ENCODE measurements around the gene FZD10. TPM values are rescaled to one million over a fixed set of nuclear protein-coding genes. Genes with fewer than 3 reads are reported as not detected.

Gene FZD10
- total RNA-seq, 1 donor from 2014 or later, result 0.21 TPM

- Histone ChIP-seq H3K27me3 (no peaks in the 10 kb centered on the region), H3K4me3 (no peak overlapping the region), H3K27ac (no peak overlapping the region), H3K36me3 (no peaks in the 10 kb centered on the region), H3K9me3 (no peaks in the 10 kb centered on the region), H3K4me1 (no peaks in the 10 kb centered on the region)
- intact Hi-C loops (cut with DNase I), result no loop called here
- TF ChIP-seq CTCF (IDR thresholded peaks at IDR 0.05), result no peak
- DNase-seq (ENCODE audit: low spot score in 2 of 2), result no peak
Observed at GRCh38 chr12:130195776-130196175, 33.5 kb downstream of the FZD10 start.

- no peaks in the 10 kb centered on the region for H3K9me3 ChIP-seq
- no peaks in the 10 kb centered on the region for H3K36me3 ChIP-seq
- no peaks in the 10 kb centered on the region for H3K27me3 ChIP-seq
- no peaks in the 10 kb centered on the region for H3K4me1 ChIP-seq
- intact Hi-C loops (cut with DNase I), result no loop called here
- no peak for DNase-seq (ENCODE audit: low spot score in 2 of 2)
- no peak overlapping the region for H3K4me3 ChIP-seq
- H3K27ac ChIP-seq, result no peak overlapping the region
- no peak for TF ChIP-seq CTCF (IDR thresholded peaks at IDR 0.05)
Observed at GRCh38 chr12:130196827-130197226, 34.6 kb downstream of the FZD10 start.

GRCh38 chr12:130198026-130198662, 35.9 kb downstream of the FZD10 start:
- Histone ChIP-seq H3K4me1 (no peaks in the 10 kb centered on the region), H3K27me3 (no peaks in the 10 kb centered on the region), H3K27ac (no peak overlapping the region), H3K9me3 (no peaks in the 10 kb centered on the region), H3K4me3 (no peak overlapping the region), H3K36me3 (no peaks in the 10 kb centered on the region)
- no peak for DNase-seq (ENCODE audit: low spot score in 2 of 2)
- TF ChIP-seq CTCF (IDR thresholded peaks at IDR 0.05), result no peak
- intact Hi-C loops (cut with DNase I), result no loop called here

GRCh38 chr12:130198663-130199060, 36.4 kb downstream of the FZD10 start:
- intact Hi-C loops (cut with DNase I), result no loop called here
- H3K9me3 ChIP-seq, result no peaks in the 10 kb centered on the region
- H3K4me1 ChIP-seq, result no peaks in the 10 kb centered on the region
- no peaks in the 10 kb centered on the region for H3K36me3 ChIP-seq
- no peak for TF ChIP-seq CTCF (IDR thresholded peaks at IDR 0.05)
- H3K27me3 ChIP-seq, result no peaks in the 10 kb centered on the region
- H3K4me3 ChIP-seq, result no peak overlapping the region
- H3K27ac ChIP-seq, result no peak overlapping the region
- no peak for DNase-seq (ENCODE audit: low spot score in 2 of 2)

GRCh38 chr12:130199581-130200390, 37.5 kb downstream of the FZD10 start:
- Histone ChIP-seq H3K36me3 (no peaks in the 10 kb centered on the region), H3K4me1 (no peaks in the 10 kb centered on the region), H3K4me3 (no peak overlapping the region), H3K9me3 (no peaks in the 10 kb centered on the region), H3K27me3 (no peaks in the 10 kb centered on the region), H3K27ac (no peak overlapping the region)
- intact Hi-C loops (cut with DNase I), result no loop called here
- TF ChIP-seq CTCF (IDR thresholded peaks at IDR 0.05), result no peak
- DNase-seq (ENCODE audit: low spot score in 2 of 2), result no peak
